Measurements from ENCODE around the gene ATP13A3.

ATP13A3 gene

GRCh38 chr3:194422188-194422587 lies 64.6 kb downstream of the ATP13A3 start:
- no peak for TF ChIP-seq POLR2A (IDR thresholded peaks at IDR 0.05; ENCODE audit: low read depth, low read length)
- DNase-seq (ENCODE audit: insufficient read length, low spot score) (no peak), FAIRE-seq (peak; percentile 88)

- DNase-seq (ENCODE audit: insufficient read length, low spot score) (no peak), FAIRE-seq (peak; percentile 90)
- TF ChIP-seq POLR2A (IDR thresholded peaks at IDR 0.05; ENCODE audit: low read depth, low read length) = no peak
Measured at GRCh38 chr3:194418671-194419070, 68.1 kb downstream of the ATP13A3 start.

- TF ChIP-seq POLR2A (IDR thresholded peaks at IDR 0.05; ENCODE audit: low read depth, low read length) = no peak
- peak; percentile 96 for FAIRE-seq
- no peak for DNase-seq (ENCODE audit: insufficient read length, low spot score)
Measured at GRCh38 chr3:194407423-194407822, 79.4 kb downstream of the ATP13A3 start.

- no peak for TF ChIP-seq POLR2A (IDR thresholded peaks at IDR 0.05; ENCODE audit: low read depth, low read length)
- FAIRE-seq = peak; percentile 92
- no peak for DNase-seq (ENCODE audit: insufficient read length, low spot score)
Measured at GRCh38 chr3:194405766-194406165, 81.0 kb downstream of the ATP13A3 start.

- peak; percentile 92 for FAIRE-seq
- no peak for TF ChIP-seq POLR2A (IDR thresholded peaks at IDR 0.05; ENCODE audit: low read depth, low read length)
- DNase-seq (ENCODE audit: insufficient read length, low spot score) = no peak
Measured at GRCh38 chr3:194404365-194405140, 82.2 kb downstream of the ATP13A3 start.

- no peak for TF ChIP-seq POLR2A (IDR thresholded peaks at IDR 0.05; ENCODE audit: low read depth, low read length)
- DNase-seq (ENCODE audit: insufficient read length, low spot score) (no peak), FAIRE-seq (no peak)
Measured at GRCh38 chr3:194401868-194402329, 84.9 kb downstream of the ATP13A3 start.

GRCh38 chr3:194401346-194401745 lies 85.5 kb downstream of the ATP13A3 start:
- no peak for TF ChIP-seq POLR2A (IDR thresholded peaks at IDR 0.05; ENCODE audit: low read depth, low read length)
- peak; percentile 38 for FAIRE-seq
- no peak for DNase-seq (ENCODE audit: insufficient read length, low spot score)

- FAIRE-seq (no peak), DNase-seq (ENCODE audit: insufficient read length, low spot score) (no peak)
- TF ChIP-seq POLR2A (IDR thresholded peaks at IDR 0.05; ENCODE audit: low read depth, low read length) = no peak
Measured at GRCh38 chr3:194399874-194400411, 86.9 kb downstream of the ATP13A3 start.

- no peak for TF ChIP-seq POLR2A (IDR thresholded peaks at IDR 0.05; ENCODE audit: low read depth, low read length)
- peak; percentile 11 for FAIRE-seq
- no peak for DNase-seq (ENCODE audit: insufficient read length, low spot score)
Measured at GRCh38 chr3:194399166-194399565, 87.6 kb downstream of the ATP13A3 start, which contains the start of gene GP5. GP5 (minus strand) TSS chr3:194399266; CDS start chr3:194398282, 984 bp downstream.

- FAIRE-seq (no peak), DNase-seq (ENCODE audit: insufficient read length, low spot score) (no peak)
- no peak for TF ChIP-seq POLR2A (IDR thresholded peaks at IDR 0.05; ENCODE audit: low read depth, low read length)
Measured at GRCh38 chr3:194397757-194398312, 89.0 kb downstream of the ATP13A3 start.

GRCh38 chr3:194396859-194397756 lies 89.7 kb downstream of the ATP13A3 start:
- FAIRE-seq = no peak

GRCh38 chr3:194396539-194396858 lies 90.3 kb downstream of the ATP13A3 start:
- no peak for TF ChIP-seq POLR2A (IDR thresholded peaks at IDR 0.05; ENCODE audit: low read depth, low read length)
- DNase-seq (ENCODE audit: insufficient read length, low spot score) (no peak), FAIRE-seq (no peak)

More at GRCh38 chr3:194396859-194397756, 89.7 kb downstream of the ATP13A3 start:
- no peak for DNase-seq (ENCODE audit: insufficient read length, low spot score)
- TF ChIP-seq POLR2A (IDR thresholded peaks at IDR 0.05; ENCODE audit: low read depth, low read length) = no peak

GRCh38 chr3:194395778-194396538 lies 90.8 kb downstream of the ATP13A3 start:
- DNase-seq (ENCODE audit: insufficient read length, low spot score) = no peak
- FAIRE-seq = no peak
- no peak for TF ChIP-seq POLR2A (IDR thresholded peaks at IDR 0.05; ENCODE audit: low read depth, low read length)

Data from H54 (cell line).